Epithelial cell of umbilical artery (primary cell): Measurements from ENCODE around the gene RBAK. TPM values are rescaled to one million over a fixed set of nuclear protein-coding genes. Genes with fewer than 3 reads are reported as not detected.

Experiments
- total RNA-seq: library from RNA; depleted of rRNA; stranded (reverse); fragments of >200 nt; gene quantifications from 2 replicates; pipeline ENCODE4 v1.2.3, GENCODE V29; 2014

Gene RBAK
- total RNA-seq, result 7.8 and 8.5 TPM in 2 replicates

DNA sequence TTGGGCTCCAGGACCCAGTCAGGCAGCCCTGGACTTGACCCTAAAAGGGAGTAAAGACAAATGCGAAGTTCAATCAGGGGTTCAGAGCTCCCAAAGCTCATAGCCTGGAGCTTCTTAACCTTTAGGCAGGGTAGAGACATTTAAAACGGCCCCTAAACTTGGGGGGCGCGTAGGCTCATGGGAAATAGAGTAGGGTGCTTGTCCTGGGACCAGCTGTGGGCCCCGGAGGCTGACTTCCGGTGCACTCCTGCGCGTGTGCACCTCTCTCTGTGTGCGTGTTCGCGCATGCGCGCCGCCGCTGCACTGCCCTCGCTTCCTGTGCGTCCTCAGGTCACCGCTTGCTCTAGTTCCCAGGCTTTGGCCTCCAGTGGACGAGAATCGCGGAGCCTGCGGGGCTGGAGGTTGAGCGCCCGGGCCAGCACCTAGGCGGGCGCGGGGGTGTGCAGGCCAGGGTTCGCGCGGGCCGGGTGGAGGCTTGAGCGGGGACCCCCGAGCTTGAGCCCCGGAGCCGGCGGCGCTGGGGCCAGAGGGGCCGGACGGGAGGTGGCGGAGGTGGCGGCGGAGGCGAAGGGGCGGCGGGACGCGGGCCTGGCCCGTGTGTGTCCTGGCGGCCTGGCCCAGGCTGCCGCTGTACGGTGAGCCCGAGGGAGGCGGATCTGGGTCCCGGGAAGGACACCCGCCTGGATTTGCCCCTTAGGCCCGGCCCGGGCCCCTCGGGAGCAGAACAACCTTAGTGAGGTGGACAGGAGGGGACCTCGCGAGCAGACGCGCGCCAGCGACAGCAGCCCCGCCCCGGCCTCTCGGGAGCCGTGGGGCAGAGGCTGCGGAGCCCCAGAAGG, at the start of gene RBAK:
Gene RBAK, plus strand, starts transcription at position 303 of the 839 bp plus-strand sequence. CDS start 2,217 bp downstream, outside the sequence.

Other genes starting within 250 kb of the RBAK start
- under 0.01 and 0.15 TPM in 2 replicates for gene PAPOLB, start 183.8 kb upstream of the RBAK start, total RNA-seq
- 0.32 TPM in 1 of 2 replicates, not detected in the other for gene RADIL, start 162.1 kb upstream of the RBAK start, total RNA-seq
- gene MMD2, start 86.7 kb upstream of the RBAK start, total RNA-seq, result not detected in 2 replicates
- gene WIPI2, start 144.4 kb downstream of the RBAK start, total RNA-seq, result 57.8 and 58.2 TPM in 2 replicates
- 0.46 and 2.6 TPM in 2 replicates for gene SLC29A4, start 237.1 kb downstream of the RBAK start, total RNA-seq